Hepatocyte (in vitro differentiated cells): ENCODE results near the gene RPS6KA5.

Source experiments
- EZH2 ChIP-seq: fragments of 200-600 bp; sonication (generic); IDR thresholded peaks from 2 replicates; pipeline ENCODE4 v1.6.1; 2016; ENCODE audit warnings: antibody characterized with exemption, mild to moderate bottlenecking, borderline replicate concordance
- TF ChIP-seq, protein P1 (sequence below): fragments of 200-600 bp; sonication (generic); IDR thresholded peaks from 2 replicates; pipeline ENCODE4 v1.5.1; 2016; ENCODE audit warnings: antibody characterized with exemption, mild to moderate bottlenecking; ENCODE audit not compliant: poor library complexity

DNA sequence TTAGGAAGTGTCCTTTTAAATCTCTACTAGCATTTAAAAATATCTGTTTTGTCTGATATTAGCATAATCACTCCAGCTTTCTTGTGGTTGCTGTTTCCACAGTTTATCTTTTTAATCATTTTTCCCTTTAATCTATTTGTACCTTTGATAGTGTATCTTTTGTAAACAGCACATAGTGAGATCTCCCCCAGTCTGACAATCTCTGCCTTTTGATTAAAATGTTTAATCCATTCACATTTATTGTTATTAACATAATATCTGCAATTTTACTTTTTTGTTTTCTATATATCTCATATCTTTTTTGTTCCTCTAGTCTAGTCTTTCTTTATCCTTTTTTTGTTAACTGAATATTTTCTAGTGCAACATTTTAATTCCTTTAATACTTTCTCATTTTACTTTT is 104.2 kb downstream of the RPS6KA5 start:
- TF ChIP-seq, protein P1, sequence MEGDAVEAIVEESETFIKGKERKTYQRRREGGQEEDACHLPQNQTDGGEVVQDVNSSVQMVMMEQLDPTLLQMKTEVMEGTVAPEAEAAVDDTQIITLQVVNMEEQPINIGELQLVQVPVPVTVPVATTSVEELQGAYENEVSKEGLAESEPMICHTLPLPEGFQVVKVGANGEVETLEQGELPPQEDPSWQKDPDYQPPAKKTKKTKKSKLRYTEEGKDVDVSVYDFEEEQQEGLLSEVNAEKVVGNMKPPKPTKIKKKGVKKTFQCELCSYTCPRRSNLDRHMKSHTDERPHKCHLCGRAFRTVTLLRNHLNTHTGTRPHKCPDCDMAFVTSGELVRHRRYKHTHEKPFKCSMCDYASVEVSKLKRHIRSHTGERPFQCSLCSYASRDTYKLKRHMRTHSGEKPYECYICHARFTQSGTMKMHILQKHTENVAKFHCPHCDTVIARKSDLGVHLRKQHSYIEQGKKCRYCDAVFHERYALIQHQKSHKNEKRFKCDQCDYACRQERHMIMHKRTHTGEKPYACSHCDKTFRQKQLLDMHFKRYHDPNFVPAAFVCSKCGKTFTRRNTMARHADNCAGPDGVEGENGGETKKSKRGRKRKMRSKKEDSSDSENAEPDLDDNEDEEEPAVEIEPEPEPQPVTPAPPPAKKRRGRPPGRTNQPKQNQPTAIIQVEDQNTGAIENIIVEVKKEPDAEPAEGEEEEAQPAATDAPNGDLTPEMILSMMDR, result no peak
- TF ChIP-seq EZH2, result no peak
